SIG-M5 (cell line): ENCODE measurements around the gene POU5F1.
"Not testable (repeated sequence)": the region's sequence is repeated elsewhere in the genome, so short reads cannot be mapped to it uniquely, and the experiment has no call there.

Experiments
- DNase-seq: peaks from one replicate; lab custom pipeline; 2025; lab: John Stamatoyannopoulos, UW

Gene POU5F1

GRCh38 chr6:31170600-31170881 lies at the start of gene POU5F1:
Gene POU5F1, minus strand, starts transcription at chr6:31170682. Its CDS starts 62 bp downstream, at chr6:31170620.
- no peak for DNase-seq

GRCh38 chr6:31216208-31216898 lies 45.9 kb upstream of the POU5F1 start:
- DNase-seq: peak; percentile 92

- DNase-seq: peak; percentile 9
These were observed 44.7 kb upstream of the POU5F1 start for GRCh38 chr6:31215216-31215615.

GRCh38 chr6:31214516-31214915 lies 44.0 kb upstream of the POU5F1 start:
- no peak for DNase-seq

GRCh38 chr6:31210741-31211532 lies 40.5 kb upstream of the POU5F1 start:
- no peak for DNase-seq

GRCh38 chr6:31210123-31210522 lies 39.6 kb upstream of the POU5F1 start:
- no peak for DNase-seq

- no peak for DNase-seq
These were observed 38.7 kb upstream of the POU5F1 start for GRCh38 chr6:31209137-31209536.

- DNase-seq: no peak
These were observed 38.0 kb upstream of the POU5F1 start for GRCh38 chr6:31208506-31208905.

GRCh38 chr6:31205638-31206037 lies 35.2 kb upstream of the POU5F1 start:
- DNase-seq: no peak

GRCh38 chr6:31204751-31205145 lies 34.3 kb upstream of the POU5F1 start:
- no peak for DNase-seq

- peak; percentile 50 for DNase-seq
These were observed 33.0 kb upstream of the POU5F1 start for GRCh38 chr6:31203345-31203979.

GRCh38 chr6:31202259-31203166 lies 32.0 kb upstream of the POU5F1 start:
- DNase-seq: no peak

- not testable (repeated sequence) for DNase-seq
These were observed 28.6 kb upstream of the POU5F1 start for GRCh38 chr6:31199105-31199452.

- peak; percentile 51 for DNase-seq
These were observed 27.2 kb upstream of the POU5F1 start for GRCh38 chr6:31197559-31198305.

- DNase-seq: not testable (repeated sequence)
These were observed 26.0 kb upstream of the POU5F1 start for GRCh38 chr6:31196251-31197022.

- DNase-seq: not testable (repeated sequence)
These were observed 25.0 kb upstream of the POU5F1 start for GRCh38 chr6:31195308-31195979.

GRCh38 chr6:31194061-31194834 lies 23.8 kb upstream of the POU5F1 start:
- DNase-seq: no peak

GRCh38 chr6:31193206-31193605 lies 22.7 kb upstream of the POU5F1 start:
- DNase-seq: no peak

GRCh38 chr6:31192431-31193105 lies 22.1 kb upstream of the POU5F1 start:
- not testable (repeated sequence) for DNase-seq
